H1 (cell line): ENCODE results near the gene SERPINH1. TPM values are rescaled to one million over a fixed set of nuclear protein-coding genes. Genes with fewer than 3 reads are reported as not detected.

ENCODE experiments used
- CTCF ChIA-PET: fragments of 300-600 bp; sonication (Branson Sonifier 250); formaldehyde crosslinking; loops from one replicate; lab custom pipeline; 2021; ENCODE audit not compliant: partially characterized antibody; lab: Charles Lee
- POLR2A ChIA-PET: fragments of 300-600 bp; sonication (Branson Sonifier 250); formaldehyde crosslinking; loops from one replicate; lab custom pipeline; 2021; ENCODE audit warnings: inconsistent platforms; ENCODE audit not compliant: partially characterized antibody; lab: Charles Lee
- DNase-seq, 2 experiments: peaks; one replicate each; pipeline versions ENCODE4 v3.0.0 to v3.0.0-alpha.2; 2010 to 2022; ENCODE audit warnings: low spot score in 2 of 2, low read depth in 1 of 2, mixed read lengths in 1 of 2
- FAIRE-seq: peaks from 2 replicates; lab custom pipeline; 2011; peaks lifted over from hg19 to GRCh38; lab: Jason Lieb, UNC
- H2AFZ ChIP-seq: 2 replicates; pipeline ENCODE4 v1.8.1; 2012; ENCODE audit warnings: low read length, inconsistent platforms
- H2AK5ac ChIP-seq: 2 replicates; pipeline ENCODE4 v1.6.1; 2013; ENCODE audit warnings: low read depth, low read length
- H2BK120ac ChIP-seq: replicated peaks from 2 replicates; pipeline ENCODE3; 2013; ENCODE audit warnings: low read depth, low read length, inconsistent platforms
- H2BK12ac ChIP-seq: 2 replicates; pipeline ENCODE4 v1.6.1; 2013; ENCODE audit warnings: low read depth, low read length
- H2BK15ac ChIP-seq: 2 replicates; pipeline ENCODE4 v1.6.1; 2013; ENCODE audit warnings: low read length
- H2BK20ac ChIP-seq: 2 replicates; pipeline ENCODE4 v1.6.1; 2013; ENCODE audit warnings: low read length
- H2BK5ac ChIP-seq: 2 replicates; pipeline ENCODE4 v1.6.1; 2013; ENCODE audit warnings: low read depth, low read length
- H3K14ac ChIP-seq: 2 replicates; pipeline ENCODE4 v1.6.1; 2013; ENCODE audit warnings: inconsistent platforms; ENCODE audit not compliant: insufficient read length
- H3K18ac ChIP-seq: 2 replicates; pipeline ENCODE4 v1.6.1; 2013; ENCODE audit warnings: low read length; ENCODE audit errors: extremely low read depth
- H3K23ac ChIP-seq: 2 replicates; pipeline ENCODE4 v1.6.1; 2013; ENCODE audit warnings: inconsistent platforms; ENCODE audit not compliant: insufficient read length
- H3K23me2 ChIP-seq: 2 replicates; pipeline ENCODE4 v1.6.1; 2013; ENCODE audit warnings: low read depth, low read length
- H3K27ac ChIP-seq: 2 replicates; pipeline ENCODE4 v1.6.1; 2011; ENCODE audit warnings: low read depth, low read length, inconsistent platforms
- H3K27me3 ChIP-seq, 4 experiments: replicated peaks in 1 of 4; 1 replicate in 1 of 4; 2 replicates in 3 of 4; pipeline versions ENCODE4 v1.6.1 to v1.8.1; 2011 to 2013; ENCODE audit warnings: low read length in 3 of 4, mild to moderate bottlenecking in 3 of 4, inconsistent platforms in 2 of 4, mixed read lengths in 2 of 4, moderate library complexity in 1 of 4; ENCODE audit not compliant: control insufficient read depth in 3 of 4, insufficient read depth in 3 of 4; ENCODE audit errors: extremely low read depth in 1 of 4
- H3K36me3 ChIP-seq, 4 experiments: 2 replicates each; pipeline versions ENCODE4 v1.6.1 to v1.8.1; 2011 to 2013; ENCODE audit warnings: mild to moderate bottlenecking in 4 of 4, low read length in 3 of 4, moderate library complexity in 2 of 4, control low read depth in 1 of 4, inconsistent platforms in 1 of 4; ENCODE audit not compliant: insufficient read depth in 4 of 4, control insufficient read depth in 2 of 4
- H3K4ac ChIP-seq: replicated peaks from 2 replicates; pipeline ENCODE3; 2013; ENCODE audit warnings: low read length, low read depth, mixed read lengths, inconsistent platforms; ENCODE audit not compliant: insufficient read length
- H3K4me1 ChIP-seq, 4 experiments: replicated peaks in 1 of 4; 1 replicate in 1 of 4; 2 replicates in 3 of 4; pipeline versions ENCODE4 v1.6.1 to v1.8.1; 2011 to 2013; ENCODE audit warnings: low read length in 3 of 4, inconsistent platforms in 2 of 4, mixed read lengths in 1 of 4; ENCODE audit not compliant: insufficient read depth in 4 of 4, control insufficient read depth in 3 of 4
- H3K4me2 ChIP-seq, 2 experiments: 2 replicates each; pipeline versions ENCODE4 v1.6.1 to v1.8.1; 2011 to 2013; ENCODE audit warnings: low read depth in 2 of 2, low read length in 2 of 2, control low read depth in 1 of 2, inconsistent platforms in 1 of 2, mild to moderate bottlenecking in 1 of 2; ENCODE audit not compliant: insufficient read depth in 1 of 2
- H3K4me3 ChIP-seq, 4 experiments: fragments of 200-600, 300-600 bp in 1 of 4; sonication (generic), shearing (Covaris generic), sonication (Bioruptor Twin) in 1 of 4; 2 replicates each; pipeline versions ENCODE4 v1.5.1 to v1.8.1; 2011 to 2016; ENCODE audit warnings: low read length in 4 of 4, low read depth in 3 of 4, control low read depth in 2 of 4, inconsistent platforms in 2 of 4, mild to moderate bottlenecking in 2 of 4, mixed read lengths in 1 of 4, moderate library complexity in 1 of 4; ENCODE audit not compliant: insufficient read depth in 2 of 4; ENCODE audit errors: extremely low read depth in 1 of 4
- H3K56ac ChIP-seq: replicated peaks from 2 replicates; pipeline ENCODE3; 2013; ENCODE audit warnings: low read depth, mild to moderate bottlenecking, mixed read lengths, low read length, inconsistent platforms; ENCODE audit not compliant: insufficient read length
- H3K79me1 ChIP-seq: 2 replicates; pipeline ENCODE4 v1.6.1; 2013; ENCODE audit warnings: low read depth, low read length, control low read depth
- H3K79me2 ChIP-seq, 2 experiments: 2 replicates each; pipeline versions ENCODE4 v1.6.1 to v1.8.1; 2012 to 2013; ENCODE audit warnings: low read length in 2 of 2, mild to moderate bottlenecking in 2 of 2, inconsistent platforms in 1 of 2; ENCODE audit not compliant: insufficient read depth in 2 of 2, control insufficient read depth in 1 of 2
- H3K9ac ChIP-seq, 4 experiments: replicated peaks in 1 of 4; 1 replicate in 1 of 4; 2 replicates in 3 of 4; pipeline versions ENCODE4 v1.6.1 to v1.8.1; 2011 to 2013; ENCODE audit warnings: low read depth in 3 of 4, low read length in 3 of 4, control low read depth in 2 of 4, mild to moderate bottlenecking in 2 of 4, moderate library complexity in 2 of 4, inconsistent platforms in 1 of 4; ENCODE audit errors: extremely low read depth in 1 of 4
- H3K9me3 ChIP-seq, 2 experiments: 2 replicates each; pipeline versions ENCODE4 v1.6.1 to v1.8.1; 2012 to 2013; ENCODE audit warnings: mild to moderate bottlenecking in 2 of 2, moderate library complexity in 2 of 2, control low read depth in 1 of 2, inconsistent platforms in 1 of 2, low read depth in 1 of 2, low read length in 1 of 2, mixed read lengths in 1 of 2; ENCODE audit not compliant: insufficient read depth in 2 of 2
- H4K20me1 ChIP-seq, 2 experiments: replicated peaks in 1 of 2; 2 replicates each; pipeline versions ENCODE3 to v1.8.1; 2011 to 2013; ENCODE audit warnings: inconsistent platforms in 2 of 2, low read length in 2 of 2, mild to moderate bottlenecking in 1 of 2; ENCODE audit not compliant: insufficient read depth in 2 of 2, control insufficient read depth in 1 of 2
- H4K5ac ChIP-seq: 2 replicates; pipeline ENCODE4 v1.6.1; 2013; ENCODE audit warnings: low read length, low read depth, mixed read lengths, inconsistent platforms; ENCODE audit not compliant: insufficient read length
- H4K8ac ChIP-seq: 2 replicates; pipeline ENCODE4 v1.8.0; 2013; ENCODE audit warnings: mild to moderate bottlenecking, moderate library complexity, low read length, inconsistent platforms; ENCODE audit not compliant: insufficient read depth; ENCODE audit errors: extremely low read depth
- H4K91ac ChIP-seq: replicated peaks from 2 replicates; pipeline ENCODE3; 2013; ENCODE audit warnings: low read length, mixed read lengths, inconsistent platforms; ENCODE audit not compliant: insufficient read length
- BCL11A ChIP-seq, 2 experiments: IDR thresholded peaks; one replicate each; pipeline ENCODE4 v1.6.1; 2011; ENCODE audit warnings: low read depth in 2 of 2, low read length in 2 of 2, mild to moderate bottlenecking in 2 of 2
- BRCA1 ChIP-seq: IDR thresholded peaks from 2 replicates; pipeline ENCODE4 v1.6.1; 2012; ENCODE audit warnings: low read depth, low read length, improper control_type of control experiment
- CHD1 ChIP-seq: IDR thresholded peaks from 2 replicates; pipeline ENCODE4 v1.6.1; 2012; ENCODE audit warnings: low read depth, low read length, improper control_type of control experiment
- JUN ChIP-seq: IDR thresholded peaks from 2 replicates; pipeline ENCODE4 v1.6.1; 2011; ENCODE audit warnings: low read depth, mild to moderate bottlenecking, improper control_type of control experiment, low read length
- TEAD4 ChIP-seq: IDR thresholded peaks from 2 replicates; pipeline ENCODE4 v1.6.1; 2012; ENCODE audit warnings: low read depth, low read length, inconsistent platforms, mixed read lengths
- ZNF274 ChIP-seq: IDR thresholded peaks from 2 replicates; pipeline ENCODE4 v1.7.0; 2012; ENCODE audit warnings: low read length, borderline replicate concordance; ENCODE audit errors: extremely low read depth
- WGBS, 2 experiments: shearing (Covaris generic) in 1 of 2; methylation state at CpG; one replicate each; pipeline versions ENCODE4 v1.1.6 to v1.1.7; 2013 to 2015; ENCODE audit warnings: low lambda C conversion rate in 2 of 2, mixed read lengths in 2 of 2, inconsistent platforms in 1 of 2, low coverage in 1 of 2, missing lambda C conversion rate in 1 of 2; ENCODE audit not compliant: insufficient replicate concordance in 2 of 2, insufficient coverage in 1 of 2, insufficient read length in 1 of 2; ENCODE audit errors: extremely low coverage in 1 of 2, missing lambda C conversion rate in 1 of 2; 5-methylcytosine and 5-hydroxymethylcytosine counted together
- polyA plus RNA-seq, 7 experiments: library from polyadenylated mRNA; depleted of rRNA in 3 of 7; stranded (reverse) in 5 of 7; unstranded in 2 of 7; fragments of >200 nt in 5 of 7; fragments of 200-250 nt in 2 of 7; gene quantifications; 1 replicate in 5 of 7; 2 replicates in 1 of 7; 4 replicates in 1 of 7; pipeline versions ENCODE4 v1.2.1 to v1.2.3, GENCODE V29; 2011 to 2013; ENCODE audit warnings: missing spikeins in 2 of 7, mixed read lengths in 2 of 7
- total RNA-seq: library from RNA; stranded (reverse); fragmentation: NEBNext Ultra II Directional; extraction: Animal tissue kit (Norgen Biotek cat#: 25700); gene quantifications from 2 replicates; pipeline ENCODE4 v1.2.1, GENCODE V29; 2021

The SERPINH1 gene
- total and polyA plus RNA-seq, 2 of the 8 experiments (the other 6 are each of a cell fraction or from before 2014, with no cell fraction given), result 420 to 621 TPM

GRCh38 chr11:75568616-75569219, 6.7 kb downstream of the SERPINH1 start:
- no peak overlapping the region for H2BK120ac ChIP-seq
- peaks cover 11 to 48% of the 10 kb centered on the region in 2 experiments for H3K79me2 ChIP-seq
- ChIA-PET POLR2A (interaction anchor here (1.2 to 35.1 kb wide), 5 partner anchors 6 to 143 kb away, joined by 4 to 1120 read pairs (median 104); partner anchors contain the start of gene SERPINH1), CTCF (interaction anchor here (0.7 to 17.4 kb wide), 10 partner anchors 9 to 123 kb away, joined by 3 to 344 read pairs (median 6); partner anchors contain the start of gene SERPINH1)
- no peak overlapping the region for H3K23ac ChIP-seq
- no peak overlapping the region for H2BK15ac ChIP-seq
- H4K20me1 ChIP-seq, result peaks cover 10 to 30% of the 10 kb centered on the region in 2 experiments
- peaks cover 12% of the 10 kb centered on the region for H3K79me1 ChIP-seq
- H4K5ac ChIP-seq, result no peak overlapping the region
- no peak overlapping the region for H3K27ac ChIP-seq
- FAIRE-seq (no peak), DNase-seq (no peak)
- no peak overlapping the region for H4K91ac ChIP-seq
- H3K9ac ChIP-seq, result no peak overlapping the region
- no peak overlapping the region for H4K8ac ChIP-seq
- no peaks in the 10 kb centered on the region for H3K27me3 ChIP-seq
- WGBS, 2 experiments, result 87% methylated on average over 14 of the region's 14 CpGs; no CpG with 5 or more reads in 1 of the 2 experiments
- H2AK5ac ChIP-seq, result no peak overlapping the region
- no peak overlapping the region for H3K4me3 ChIP-seq
- peaks cover 4% of the 10 kb centered on the region for H3K23me2 ChIP-seq
- H3K14ac ChIP-seq, result no peak overlapping the region
- peaks cover 7 to 27% (median 16%) of the 10 kb centered on the region in 4 experiments for H3K4me1 ChIP-seq
- peaks cover 44 to 77% (median 63%) of the 10 kb centered on the region in 4 experiments for H3K36me3 ChIP-seq
- no peak overlapping the region for H2AFZ ChIP-seq
- TF ChIP-seq BCL11A (IDR thresholded peaks at IDR 0.05; ENCODE audit: low read depth in 2 of 2, low read length in 2 of 2) (no peak), BRCA1 (no peak), CHD1 (no peak), TEAD4 (no peak), JUN (no peak), ZNF274 (no peak)
- H3K9me3 ChIP-seq, result no peaks in the 10 kb centered on the region
- H3K4me2 ChIP-seq, result no peak overlapping the region
- no peak overlapping the region for H2BK12ac ChIP-seq
- H3K4ac ChIP-seq, result no peak overlapping the region
- no peak overlapping the region for H3K18ac ChIP-seq
- H3K56ac ChIP-seq, result no peak overlapping the region
- no peak overlapping the region for H2BK20ac ChIP-seq
- peak overlapping the region; percentile 56; the same call in 1 of the 2 replicates for H2BK5ac ChIP-seq
